Amniotic epithelial cell (primary cell): ENCODE results near the gene RASGRP1.

Source experiments
- DNase-seq: peaks from one replicate; pipeline ENCODE4 v3.0.0-alpha.2; 2010; ENCODE audit warnings: low read depth

The RASGRP1 gene

GRCh38 chr15:38458646-38459045 lies 106.0 kb downstream of the RASGRP1 start:
- no peak for DNase-seq

GRCh38 chr15:38455092-38455491 lies 109.5 kb downstream of the RASGRP1 start:
- peak; percentile 26 for DNase-seq

GRCh38 chr15:38454696-38455090 lies 109.9 kb downstream of the RASGRP1 start:
- peak; percentile 26 for DNase-seq

GRCh38 chr15:38453971-38454695 lies 110.5 kb downstream of the RASGRP1 start, which contains the start of gene FAM98B:
FAM98B (plus strand) TSS chr15:38454127; CDS start chr15:38454162, 35 bp downstream.
- DNase-seq = peak; percentile 86

GRCh38 chr15:38441130-38441519 lies 123.5 kb downstream of the RASGRP1 start:
- no peak for DNase-seq

- DNase-seq = peak; percentile 84
These were observed 124.1 kb downstream of the RASGRP1 start for GRCh38 chr15:38440353-38441129.
